Fibroblast of lung (primary cell): ENCODE measurements around the gene STARD9. TPM values are rescaled to one million over a fixed set of nuclear protein-coding genes. Genes with fewer than 3 reads are reported as not detected.

Source experiments
- DNase-seq, 2 donors: peaks; one replicate each; pipeline versions ENCODE4 v3.0.0 to v3.0.0-alpha.2; 2010; ENCODE audit warnings: low read depth in 2 of 2
- H2AFZ ChIP-seq: 2 replicates; pipeline ENCODE4 v1.5.1; 2012; ENCODE audit warnings: low read length, control low read depth, inconsistent platforms
- H3K27ac ChIP-seq: 2 replicates; pipeline ENCODE4 v1.5.1; 2011; ENCODE audit warnings: low read length, control low read depth; ENCODE audit not compliant: insufficient read depth
- H3K27me3 ChIP-seq: 2 replicates; pipeline ENCODE4 v1.5.1; 2011; ENCODE audit warnings: mild to moderate bottlenecking, low read length; ENCODE audit not compliant: control insufficient read depth, insufficient read depth
- H3K36me3 ChIP-seq: 2 replicates; pipeline ENCODE4 v1.5.1; 2011; ENCODE audit warnings: low read length; ENCODE audit not compliant: control insufficient read depth, insufficient read depth
- H3K4me1 ChIP-seq: 2 replicates; pipeline ENCODE4 v1.5.1; 2011; ENCODE audit warnings: low read length; ENCODE audit not compliant: control insufficient read depth, insufficient read depth; ENCODE audit errors: extremely low read depth
- H3K4me2 ChIP-seq: 2 replicates; pipeline ENCODE4 v1.5.1; 2011; ENCODE audit warnings: low read length, control low read depth; ENCODE audit not compliant: insufficient read depth; ENCODE audit errors: extremely low read depth
- H3K4me3 ChIP-seq, 4 experiments: fragments of 200-600 bp in 1 of 4; sonication (generic) in 1 of 4; replicated peaks in 1 of 4; 2 replicates each; pipeline ENCODE4 v1.5.1; 2011 to 2016; ENCODE audit warnings: low read length in 4 of 4, low read depth in 3 of 4, mild to moderate bottlenecking in 3 of 4, control low read depth in 2 of 4, inconsistent platforms in 1 of 4, mixed read lengths in 1 of 4; ENCODE audit not compliant: insufficient read depth in 1 of 4; ENCODE audit errors: control extremely low read depth in 1 of 4
- H3K79me2 ChIP-seq: 2 replicates; pipeline ENCODE4 v1.5.1; 2012; ENCODE audit warnings: mild to moderate bottlenecking, low read length, inconsistent platforms; ENCODE audit not compliant: control insufficient read depth, insufficient read depth
- H3K9ac ChIP-seq: 2 replicates; pipeline ENCODE4 v1.5.1; 2011; ENCODE audit warnings: mild to moderate bottlenecking, low read length, control low read depth; ENCODE audit not compliant: insufficient read depth
- H3K9me3 ChIP-seq: 2 replicates; pipeline ENCODE4 v1.5.1; 2012; ENCODE audit warnings: low read depth, low read length; ENCODE audit not compliant: control insufficient read depth, insufficient read depth
- H4K20me1 ChIP-seq: 2 replicates; pipeline ENCODE4 v1.5.1; 2011; ENCODE audit warnings: low read length; ENCODE audit not compliant: control insufficient read depth, insufficient read depth; ENCODE audit errors: extremely low read depth
- EZH2 ChIP-seq: IDR thresholded peaks from 2 replicates; pipeline ENCODE4 v1.5.1; 2012; ENCODE audit warnings: low read length, control low read depth, mild to moderate bottlenecking; ENCODE audit errors: missing control alignments
- polyA plus RNA-seq, 2 donors: library from polyadenylated mRNA; depleted of rRNA in 1 of 2; stranded (reverse) in 1 of 2; unstranded in 1 of 2; fragments of >200 nt; gene quantifications; 2 replicates each; pipeline ENCODE4 v1.2.1, GENCODE V29; 2011 to 2012; ENCODE audit warnings: missing spikeins in 1 of 2
- total RNA-seq: library from RNA; depleted of rRNA; stranded (reverse); fragments of >200 nt; gene quantifications from 2 replicates; pipeline ENCODE4 v1.2.1, GENCODE V29; 2014
- TF ChIP-seq, protein P1 (sequence below), 2 donors: IDR thresholded peaks in 1 of 2; conservative IDR thresholded peaks in 1 of 2; 1 replicate in 1 of 2; 2 replicates in 1 of 2; pipeline ENCODE4 v1.5.1; 2011 to 2012; ENCODE audit warnings: low read length in 2 of 2, control low read depth in 1 of 2, inconsistent platforms in 1 of 2, low read depth in 1 of 2, mild to moderate bottlenecking in 1 of 2

Gene STARD9
- total and polyA plus RNA-seq, 2 donors (not counting 1 experiment from before 2014, with no cell fraction given) = 2.5 to 8.3 TPM

DNA sequence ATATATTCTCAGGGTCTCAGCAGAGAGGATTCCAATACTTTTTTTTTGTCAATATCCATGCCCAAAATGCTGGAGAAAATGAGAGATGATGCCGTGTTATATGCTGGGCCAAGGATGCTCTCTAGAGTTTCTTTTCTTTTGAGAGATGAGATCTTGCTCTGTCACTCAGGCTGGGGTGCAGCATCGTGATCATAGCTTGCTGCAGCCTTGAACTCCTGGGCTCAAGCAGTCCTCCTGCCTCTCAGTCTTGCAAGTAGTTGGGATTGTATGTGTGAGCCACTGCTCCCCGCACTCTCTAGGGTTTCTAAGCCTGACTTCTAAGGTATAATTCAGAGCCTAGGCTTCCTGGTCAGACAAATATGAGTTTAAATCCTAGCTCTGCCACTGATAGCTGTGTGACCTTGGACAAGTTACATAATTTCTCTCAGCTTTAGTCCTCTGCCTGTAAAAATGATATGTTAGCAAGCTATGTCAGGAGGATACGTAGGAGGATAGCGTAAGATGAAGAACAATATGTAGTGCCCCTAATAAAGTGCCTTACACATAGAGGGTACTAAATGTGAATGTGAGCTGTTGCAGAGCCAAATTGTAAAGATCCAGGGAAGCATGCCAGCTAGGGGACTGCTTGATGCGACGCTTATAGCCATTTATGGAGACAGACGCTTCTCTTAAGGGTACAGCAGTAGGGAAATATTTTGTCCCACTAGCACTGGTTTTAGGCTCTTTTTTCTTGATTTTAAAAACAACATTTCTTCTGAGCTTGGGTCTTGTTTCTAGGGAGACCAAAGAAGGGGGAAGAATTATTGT, 7.4 kb downstream of the STARD9 start:
- DNase-seq = no peak
- H3K4me2 ChIP-seq = no peak overlapping the region
- H3K36me3 ChIP-seq = peaks cover 3% of the 10 kb centered on the region
- no peak overlapping the region for H3K4me3 ChIP-seq
- H2AFZ ChIP-seq = no peak overlapping the region
- H4K20me1 ChIP-seq = no peaks in the 10 kb centered on the region
- no peaks in the 10 kb centered on the region for H3K79me2 ChIP-seq
- no peak overlapping the region for H3K27ac ChIP-seq
- H3K27me3 ChIP-seq = no peaks in the 10 kb centered on the region
- H3K9me3 ChIP-seq = no peaks in the 10 kb centered on the region
- peaks cover 5% of the 10 kb centered on the region for H3K4me1 ChIP-seq
- TF ChIP-seq, protein P1, sequence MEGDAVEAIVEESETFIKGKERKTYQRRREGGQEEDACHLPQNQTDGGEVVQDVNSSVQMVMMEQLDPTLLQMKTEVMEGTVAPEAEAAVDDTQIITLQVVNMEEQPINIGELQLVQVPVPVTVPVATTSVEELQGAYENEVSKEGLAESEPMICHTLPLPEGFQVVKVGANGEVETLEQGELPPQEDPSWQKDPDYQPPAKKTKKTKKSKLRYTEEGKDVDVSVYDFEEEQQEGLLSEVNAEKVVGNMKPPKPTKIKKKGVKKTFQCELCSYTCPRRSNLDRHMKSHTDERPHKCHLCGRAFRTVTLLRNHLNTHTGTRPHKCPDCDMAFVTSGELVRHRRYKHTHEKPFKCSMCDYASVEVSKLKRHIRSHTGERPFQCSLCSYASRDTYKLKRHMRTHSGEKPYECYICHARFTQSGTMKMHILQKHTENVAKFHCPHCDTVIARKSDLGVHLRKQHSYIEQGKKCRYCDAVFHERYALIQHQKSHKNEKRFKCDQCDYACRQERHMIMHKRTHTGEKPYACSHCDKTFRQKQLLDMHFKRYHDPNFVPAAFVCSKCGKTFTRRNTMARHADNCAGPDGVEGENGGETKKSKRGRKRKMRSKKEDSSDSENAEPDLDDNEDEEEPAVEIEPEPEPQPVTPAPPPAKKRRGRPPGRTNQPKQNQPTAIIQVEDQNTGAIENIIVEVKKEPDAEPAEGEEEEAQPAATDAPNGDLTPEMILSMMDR (conservative IDR thresholded peaks at IDR 0.05 in 1 of 2, IDR thresholded peaks at IDR 0.05 in 1 of 2; ENCODE audit: low read depth in 1 of 2, low read length in 2 of 2) = no peak
- no peak for TF ChIP-seq EZH2
- H3K9ac ChIP-seq = no peak overlapping the region

DNA sequence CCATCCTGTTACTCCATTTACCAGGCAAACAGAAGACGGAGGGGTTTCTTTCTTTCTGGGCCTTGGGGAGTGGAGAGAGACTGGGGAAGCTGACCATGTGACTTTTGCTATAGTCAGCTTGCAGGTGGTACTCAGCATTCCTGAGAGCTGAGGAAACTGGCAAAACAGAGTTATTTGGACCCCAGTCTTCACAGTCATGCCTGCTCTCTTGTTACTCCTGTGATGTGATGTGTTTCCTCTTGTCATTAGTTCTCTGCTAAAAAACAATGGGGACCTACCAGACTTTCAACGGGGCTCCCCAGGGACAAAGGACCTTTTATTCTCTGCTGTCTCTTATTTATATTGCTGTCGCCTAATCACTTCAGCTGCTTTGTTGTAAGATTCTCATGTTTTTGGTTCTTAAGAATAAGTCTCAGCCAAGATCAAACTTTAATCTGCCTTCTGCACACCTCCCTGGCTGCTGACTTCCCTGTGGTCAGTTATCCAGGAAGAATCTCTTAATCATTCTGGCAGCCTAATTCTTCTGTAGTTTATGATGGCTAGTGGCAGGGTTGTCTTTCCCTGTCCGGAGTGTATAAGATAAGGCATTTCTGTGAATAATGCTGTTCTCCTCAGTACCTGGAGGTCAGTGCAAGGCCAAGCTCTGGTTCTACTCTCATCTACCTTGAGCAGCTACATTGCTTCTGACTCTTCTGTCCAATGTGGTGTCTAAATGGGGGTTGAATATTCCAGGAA, 8.8 kb downstream of the STARD9 start:
- Histone ChIP-seq H4K20me1 (no peaks in the 10 kb centered on the region), H2AFZ (no peak overlapping the region), H3K4me1 (peaks cover 5% of the 10 kb centered on the region), H3K9me3 (no peaks in the 10 kb centered on the region), H3K4me3 (no peak overlapping the region), H3K27ac (no peak overlapping the region), H3K4me2 (peak overlapping the region; percentile 13), H3K27me3 (no peaks in the 10 kb centered on the region), H3K79me2 (no peaks in the 10 kb centered on the region), H3K36me3 (peaks cover 3% of the 10 kb centered on the region), H3K9ac (no peak overlapping the region)
- peak in 1 of 2 donors; percentile 61 for DNase-seq
- TF ChIP-seq EZH2 = no peak
- TF ChIP-seq, protein P1 (conservative IDR thresholded peaks at IDR 0.05 in 1 of 2, IDR thresholded peaks at IDR 0.05 in 1 of 2; ENCODE audit: low read depth in 1 of 2, low read length in 2 of 2) = no peak

GRCh38 chr15:42590619-42591237, 15.3 kb downstream of the STARD9 start:
- no peaks in the 10 kb centered on the region for H3K79me2 ChIP-seq
- no peak overlapping the region for H3K9ac ChIP-seq
- H2AFZ ChIP-seq = no peak overlapping the region
- H3K4me3 ChIP-seq = no peak overlapping the region
- no peaks in the 10 kb centered on the region for H4K20me1 ChIP-seq
- H3K27me3 ChIP-seq = no peaks in the 10 kb centered on the region
- no peak for TF ChIP-seq EZH2
- TF ChIP-seq, protein P1 (conservative IDR thresholded peaks at IDR 0.05 in 1 of 2, IDR thresholded peaks at IDR 0.05 in 1 of 2; ENCODE audit: low read depth in 1 of 2, low read length in 2 of 2) = no peak
- peaks cover 3% of the 10 kb centered on the region for H3K36me3 ChIP-seq
- no peak overlapping the region for H3K27ac ChIP-seq
- DNase-seq = no peak
- H3K4me1 ChIP-seq = peaks cover 2% of the 10 kb centered on the region
- no peak overlapping the region for H3K4me2 ChIP-seq
- H3K9me3 ChIP-seq = no peaks in the 10 kb centered on the region
